Ectodermal cell (in vitro differentiated cells): ENCODE results near the gene POU5F1.
"Not testable (repeated sequence)": the region's sequence is repeated elsewhere in the genome, so short reads cannot be mapped to it uniquely, and the experiment has no call there.

ENCODE experiments used
- H3K27ac ChIP-seq: 2 replicates; pipeline ENCODE4 v1.7.0; 2013; ENCODE audit warnings: mild to moderate bottlenecking, low read depth, low read length; ENCODE audit not compliant: insufficient read depth, poor library complexity, severe bottlenecking
- H3K27me3 ChIP-seq: 2 replicates; pipeline ENCODE4 v1.7.0; 2013; ENCODE audit warnings: mild to moderate bottlenecking, low read length; ENCODE audit not compliant: insufficient read depth, control insufficient read depth, poor library complexity, severe bottlenecking
- H3K36me3 ChIP-seq: one replicate; pipeline ENCODE4 v1.7.0; 2013; ENCODE audit warnings: low read length; ENCODE audit not compliant: control insufficient read depth, insufficient read depth
- H3K4me1 ChIP-seq: one replicate; pipeline ENCODE4 v1.7.0; 2013; ENCODE audit warnings: low read length; ENCODE audit not compliant: control insufficient read depth, insufficient read depth
- H3K4me3 ChIP-seq: 2 replicates; pipeline ENCODE4 v1.7.0; 2013; ENCODE audit warnings: low read depth, low read length, control low read depth; ENCODE audit not compliant: insufficient read depth
- H3K9me3 ChIP-seq: 2 replicates; pipeline ENCODE4 v1.7.0; 2013; ENCODE audit warnings: mild to moderate bottlenecking, low read length, moderate library complexity; ENCODE audit not compliant: control insufficient read depth
- WGBS, 2 experiments: methylation state at CpG; one replicate each; pipeline ENCODE4 v1.1.7; 2013; ENCODE audit warnings: missing lambda C conversion rate in 2 of 2; 5-methylcytosine and 5-hydroxymethylcytosine counted together

POU5F1 gene

DNA sequence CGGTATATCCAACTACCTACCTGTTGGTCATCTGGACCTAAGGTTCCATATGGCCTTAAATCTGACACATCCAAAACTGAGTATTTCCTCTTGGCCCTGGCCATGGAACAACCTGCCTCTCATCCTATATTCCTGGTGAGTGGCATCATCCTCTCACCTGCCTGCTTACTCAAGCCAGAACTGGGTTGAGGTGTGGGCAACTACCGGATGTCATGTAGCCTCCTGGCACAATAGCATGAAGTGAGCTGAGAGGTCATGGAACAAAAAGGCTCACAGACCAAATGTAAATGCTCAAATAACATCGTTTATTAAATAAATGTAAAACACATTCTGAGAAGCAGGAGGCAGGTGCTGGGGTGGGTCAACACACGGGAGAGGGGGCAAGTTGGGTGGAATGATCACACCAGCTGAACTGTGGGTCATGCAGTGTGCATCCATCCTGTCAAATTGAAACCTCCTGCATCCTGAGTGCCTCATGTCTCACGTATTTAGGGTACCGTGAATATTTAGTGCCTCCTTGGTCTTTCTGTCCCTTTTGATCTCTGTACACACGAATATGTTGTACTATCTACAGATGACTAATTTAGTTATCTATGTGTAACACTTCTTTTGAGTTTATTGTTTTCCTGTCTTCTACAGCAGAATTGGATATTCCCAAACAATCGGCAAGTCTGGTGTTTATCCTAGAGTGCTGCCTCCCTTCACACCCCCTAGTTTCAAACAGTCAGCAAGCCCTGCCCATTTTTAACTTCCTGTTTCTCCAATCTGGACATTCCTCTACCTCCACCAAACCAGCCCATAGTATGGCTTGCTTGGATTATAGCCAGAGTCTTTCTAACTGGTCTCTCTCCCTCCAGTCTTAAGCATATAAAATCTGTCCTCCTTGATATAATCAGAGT, 7.9 kb upstream of the POU5F1 start:
- H3K27ac ChIP-seq: no peak overlapping the region
- no peaks in the 10 kb centered on the region for H3K27me3 ChIP-seq
- 96% methylated on average over 7 to 8 of the region's 8 CpGs for WGBS, 2 experiments
- no peak overlapping the region for H3K4me3 ChIP-seq
- no peaks in the 10 kb centered on the region for H3K36me3 ChIP-seq
- peaks cover under 1% of the 10 kb centered on the region for H3K4me1 ChIP-seq
- no peaks in the 10 kb centered on the region for H3K9me3 ChIP-seq

DNA sequence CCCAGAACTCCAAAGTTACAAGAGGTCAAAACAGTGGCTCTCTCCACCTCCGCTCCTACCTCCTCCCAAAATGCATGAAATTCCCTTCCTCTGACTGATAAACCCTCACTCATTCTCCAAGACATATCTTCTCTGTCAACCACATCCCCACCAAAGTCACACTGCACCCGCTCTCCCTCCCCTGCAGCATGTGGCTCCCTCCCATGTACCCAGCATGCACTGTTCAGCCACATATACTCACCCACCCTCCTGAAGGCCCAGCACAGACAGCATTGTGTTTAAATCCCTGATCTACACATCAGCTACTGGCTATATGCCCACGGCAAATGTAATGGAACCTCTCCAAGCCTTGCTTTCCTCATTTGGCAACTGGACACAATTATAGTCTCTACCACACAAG, 5.5 kb upstream of the POU5F1 start:
- no peak overlapping the region for H3K27ac ChIP-seq
- peaks cover 19% of the 10 kb centered on the region for H3K4me1 ChIP-seq
- no peaks in the 10 kb centered on the region for H3K36me3 ChIP-seq
- WGBS, 2 experiments: 87 to 88% methylated on average over 3 of the region's 3 CpGs
- peaks cover 11% of the 10 kb centered on the region for H3K27me3 ChIP-seq
- H3K4me3 ChIP-seq: no peak overlapping the region
- no peaks in the 10 kb centered on the region for H3K9me3 ChIP-seq

DNA sequence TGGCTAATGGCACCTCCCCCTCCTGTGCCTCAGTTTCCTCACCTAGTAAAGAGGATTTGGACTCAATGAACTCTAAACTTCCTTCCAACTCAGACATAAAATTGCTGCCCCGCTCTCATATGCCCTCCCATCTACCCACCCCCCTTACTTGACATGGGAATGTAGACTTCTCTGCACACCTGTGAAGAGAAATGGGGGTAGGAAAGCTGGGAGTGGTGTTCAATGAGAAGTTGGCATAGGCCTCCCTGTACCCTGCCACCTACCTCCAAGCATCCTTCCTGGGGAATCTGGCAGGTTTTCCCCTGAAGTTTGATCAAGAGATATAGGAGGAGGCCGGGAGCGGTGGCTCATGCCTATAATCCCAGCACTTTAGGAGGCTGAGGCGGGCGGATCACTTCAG, 3.9 kb upstream of the POU5F1 start:
- Histone ChIP-seq H3K9me3 (no peaks in the 10 kb centered on the region), H3K4me3 (no peak overlapping the region), H3K27me3 (peaks cover 27% of the 10 kb centered on the region), H3K36me3 (no peaks in the 10 kb centered on the region), H3K4me1 (peaks cover 24% of the 10 kb centered on the region), H3K27ac (no peak overlapping the region)
- WGBS, 2 experiments: 87 to 90% methylated on average over 4 to 5 of the region's 5 CpGs

DNA sequence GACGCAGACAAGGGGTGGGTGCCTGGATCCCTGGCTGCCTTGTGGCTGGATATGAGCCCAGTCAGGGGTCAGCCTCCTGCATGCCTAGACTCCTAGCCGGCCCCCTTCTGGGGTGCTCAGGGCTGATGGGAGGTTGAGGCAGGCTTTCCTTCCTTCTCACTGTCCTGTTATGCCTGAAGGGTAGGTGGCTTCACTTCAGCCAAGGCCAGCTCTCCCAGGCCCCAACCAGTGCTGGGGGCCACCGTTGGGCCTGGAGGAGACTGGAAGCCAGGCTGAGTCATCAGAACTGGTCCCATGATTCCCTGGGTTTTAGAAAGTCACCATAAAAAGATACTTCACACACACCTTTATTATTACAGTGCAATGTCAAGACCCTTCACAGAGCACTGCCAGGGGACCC, 2.9 kb upstream of the POU5F1 start:
- Histone ChIP-seq H3K27ac (no peak overlapping the region), H3K36me3 (no peaks in the 10 kb centered on the region), H3K4me1 (peaks cover 26% of the 10 kb centered on the region), H3K4me3 (no peak overlapping the region), H3K9me3 (no peaks in the 10 kb centered on the region), H3K27me3 (peaks cover 37% of the 10 kb centered on the region)
- WGBS, 2 experiments: 40 to 50% methylated on average over 3 of the region's 3 CpGs

GRCh38 chr6:31172973-31173384, 2.5 kb upstream of the POU5F1 start:
- H3K4me1 ChIP-seq: peaks cover 26% of the 10 kb centered on the region
- no peaks in the 10 kb centered on the region for H3K9me3 ChIP-seq
- H3K36me3 ChIP-seq: no peaks in the 10 kb centered on the region
- H3K27me3 ChIP-seq: peaks cover 38% of the 10 kb centered on the region
- no peak overlapping the region for H3K4me3 ChIP-seq
- WGBS, 2 experiments: 7 to 11% methylated on average over 5 of the region's 5 CpGs
- no peak overlapping the region for H3K27ac ChIP-seq

GRCh38 chr6:31171931-31172905, 1.7 kb upstream of the POU5F1 start:
- 7 to 12% methylated on average over 16 of the region's 16 CpGs for WGBS, 2 experiments
- H3K4me3 ChIP-seq: no peak overlapping the region
- no peaks in the 10 kb centered on the region for H3K36me3 ChIP-seq
- no peaks in the 10 kb centered on the region for H3K9me3 ChIP-seq
- no peak overlapping the region for H3K27ac ChIP-seq
- H3K4me1 ChIP-seq: peaks cover 26% of the 10 kb centered on the region
- H3K27me3 ChIP-seq: peaks cover 38% of the 10 kb centered on the region

DNA sequence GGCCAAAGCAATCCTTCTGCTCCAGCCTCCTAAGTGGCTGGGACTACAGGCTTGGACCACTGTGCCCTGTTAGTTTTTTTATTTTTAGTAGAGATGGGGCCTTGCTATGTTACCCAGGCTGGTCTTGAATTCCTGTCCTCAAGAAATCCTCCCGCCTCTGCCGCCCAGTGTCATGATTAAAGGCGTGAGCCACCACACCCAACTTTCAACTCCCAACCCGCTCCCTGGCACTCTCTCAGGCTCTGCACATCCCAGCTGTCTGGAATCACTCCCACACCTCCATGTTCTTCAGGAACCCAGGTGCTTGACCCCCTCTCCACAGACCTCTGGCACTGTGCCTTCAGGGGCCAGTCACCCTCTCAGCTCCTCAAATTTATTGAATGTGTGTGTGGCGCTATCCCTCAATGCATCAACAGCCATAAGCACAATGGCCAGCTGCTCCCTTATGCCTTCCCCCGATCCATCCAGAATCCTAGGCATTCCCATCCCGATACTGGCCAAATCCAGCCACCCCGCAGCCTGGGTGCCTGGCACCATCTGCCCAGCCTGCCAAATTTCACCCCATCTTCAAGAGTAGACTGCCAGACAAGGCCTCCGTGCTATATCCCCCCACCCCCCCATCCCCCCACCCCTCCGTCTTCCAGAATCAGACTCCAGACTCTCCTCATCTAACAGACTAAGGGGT, 647 bp upstream of the POU5F1 start:
- Histone ChIP-seq H3K9me3 (no peaks in the 10 kb centered on the region), H3K4me3 (no peak overlapping the region), H3K27me3 (peaks cover 38% of the 10 kb centered on the region), H3K27ac (no peak overlapping the region), H3K4me1 (peaks cover 26% of the 10 kb centered on the region), H3K36me3 (no peaks in the 10 kb centered on the region)
- 67 to 70% methylated on average over 10 of the region's 10 CpGs for WGBS, 2 experiments

DNA sequence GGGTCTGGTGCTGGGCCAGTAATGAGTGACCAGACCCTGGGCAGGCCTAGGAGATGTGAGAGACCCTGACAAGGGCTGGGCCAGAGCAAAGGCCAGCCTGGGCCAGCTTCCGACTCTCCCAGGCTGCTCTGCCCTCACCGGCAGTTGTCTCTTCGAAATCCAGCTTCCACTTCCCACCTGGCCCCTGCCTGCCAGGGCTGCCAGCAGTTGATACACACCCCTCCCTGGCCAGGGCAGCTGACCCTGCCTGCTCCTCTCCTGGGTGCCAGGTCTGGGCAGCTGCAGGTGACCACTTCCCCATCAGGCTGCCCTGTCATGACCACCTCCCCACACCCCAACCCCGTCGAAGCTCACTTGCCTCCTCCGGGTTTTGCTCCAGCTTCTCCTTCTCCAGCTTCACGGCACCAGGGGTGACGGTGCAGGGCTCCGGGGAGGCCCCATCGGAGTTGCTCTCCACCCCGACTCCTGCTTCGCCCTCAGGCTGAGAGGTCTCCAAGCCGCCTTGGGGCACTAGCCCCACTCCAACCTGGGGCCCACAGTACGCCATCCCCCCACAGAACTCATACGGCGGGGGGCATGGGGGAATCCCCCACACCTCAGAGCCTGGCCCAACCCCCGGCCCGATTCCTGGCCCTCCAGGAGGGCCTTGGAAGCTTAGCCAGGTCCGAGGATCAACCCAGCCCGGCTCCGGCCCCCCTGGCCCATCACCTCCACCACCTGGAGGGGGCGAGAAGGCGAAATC, 453 bp downstream of the POU5F1 start:
- Histone ChIP-seq H3K27me3 (peaks cover 38% of the 10 kb centered on the region), H3K4me1 (peaks cover 26% of the 10 kb centered on the region)
- not testable (repeated sequence) for H3K4me3 ChIP-seq, H3K27ac ChIP-seq, H3K36me3 ChIP-seq, H3K9me3 ChIP-seq
- WGBS, 2 experiments: 24 to 26% methylated on average over 23 of the region's 23 CpGs

- 21 to 23% methylated on average over 9 to 10 of the region's 10 CpGs for WGBS, 2 experiments
- H3K27me3 ChIP-seq: peaks cover 38% of the 10 kb centered on the region
- no peaks in the 10 kb centered on the region for H3K36me3 ChIP-seq
- no peak overlapping the region for H3K4me3 ChIP-seq
- H3K4me1 ChIP-seq: peaks cover 26% of the 10 kb centered on the region
- no peak overlapping the region for H3K27ac ChIP-seq
- no peaks in the 10 kb centered on the region for H3K9me3 ChIP-seq
Measured at GRCh38 chr6:31169123-31169857, 1.2 kb downstream of the POU5F1 start.
